A549 treated with DMSO at 1 μM for 4 hours (cell line): ENCODE results near the gene MFSD2B. TPM values are rescaled to one million over a fixed set of nuclear protein-coding genes. Genes with fewer than 3 reads are reported as not detected.

ENCODE experiments used
- total RNA-seq: library from RNA; stranded (reverse); fragments of 200-300 nt; extraction: Qiagen RNA extraction; gene quantifications from 5 replicates; pipeline ENCODE4 v1.2.3, GENCODE V29; 2022; ENCODE audit warnings: low read depth

Gene MFSD2B, protein sequence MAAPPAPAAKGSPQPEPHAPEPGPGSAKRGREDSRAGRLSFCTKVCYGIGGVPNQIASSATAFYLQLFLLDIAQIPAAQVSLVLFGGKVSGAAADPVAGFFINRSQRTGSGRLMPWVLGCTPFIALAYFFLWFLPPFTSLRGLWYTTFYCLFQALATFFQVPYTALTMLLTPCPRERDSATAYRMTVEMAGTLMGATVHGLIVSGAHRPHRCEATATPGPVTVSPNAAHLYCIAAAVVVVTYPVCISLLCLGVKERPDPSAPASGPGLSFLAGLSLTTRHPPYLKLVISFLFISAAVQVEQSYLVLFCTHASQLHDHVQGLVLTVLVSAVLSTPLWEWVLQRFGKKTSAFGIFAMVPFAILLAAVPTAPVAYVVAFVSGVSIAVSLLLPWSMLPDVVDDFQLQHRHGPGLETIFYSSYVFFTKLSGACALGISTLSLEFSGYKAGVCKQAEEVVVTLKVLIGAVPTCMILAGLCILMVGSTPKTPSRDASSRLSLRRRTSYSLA
- 0.15 to 0.31 TPM (median 0.17 TPM) in 5 replicates for total RNA-seq

DNA sequence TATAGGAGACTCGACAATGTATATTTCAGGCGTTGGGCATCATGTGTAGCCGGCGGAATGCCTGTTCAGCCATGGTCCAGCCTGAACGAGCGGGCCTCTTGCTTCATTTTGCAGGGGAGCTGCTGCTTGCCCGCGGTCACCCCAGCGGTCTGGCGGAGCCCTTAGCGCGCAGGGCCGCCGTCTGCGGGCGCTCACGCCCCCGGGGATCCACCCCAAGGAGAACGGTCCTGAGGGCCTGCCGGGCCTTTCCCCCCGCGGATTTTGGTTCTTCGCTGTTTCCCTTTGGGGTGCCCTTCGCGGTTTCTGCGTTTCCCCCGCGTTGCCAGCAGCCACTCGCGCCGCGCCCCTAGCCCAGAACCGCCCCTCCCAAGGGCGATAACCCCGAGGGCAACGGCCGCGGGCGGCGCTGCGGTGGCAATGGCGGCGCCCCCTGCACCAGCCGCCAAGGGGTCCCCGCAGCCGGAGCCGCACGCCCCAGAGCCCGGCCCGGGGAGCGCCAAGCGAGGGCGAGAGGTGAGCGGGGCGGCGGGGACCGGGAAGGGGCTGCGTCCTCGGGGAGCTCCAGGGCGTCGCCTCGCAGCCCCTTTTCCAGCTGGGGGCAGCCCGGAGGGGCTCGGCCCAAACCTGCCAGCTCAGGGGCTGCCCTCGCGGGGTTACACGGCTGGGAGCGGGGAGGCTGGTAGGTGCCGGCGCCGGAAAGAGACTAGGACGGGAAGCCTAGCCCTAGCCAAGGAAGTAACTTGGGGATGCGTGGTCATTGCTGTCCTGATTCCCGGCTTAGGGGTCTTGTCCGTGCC is at the start of gene MFSD2B:
MFSD2B (plus strand) TSS at position 406 of the 797 bp plus-strand sequence; CDS start at position 418, 12 bp downstream.

DNA sequence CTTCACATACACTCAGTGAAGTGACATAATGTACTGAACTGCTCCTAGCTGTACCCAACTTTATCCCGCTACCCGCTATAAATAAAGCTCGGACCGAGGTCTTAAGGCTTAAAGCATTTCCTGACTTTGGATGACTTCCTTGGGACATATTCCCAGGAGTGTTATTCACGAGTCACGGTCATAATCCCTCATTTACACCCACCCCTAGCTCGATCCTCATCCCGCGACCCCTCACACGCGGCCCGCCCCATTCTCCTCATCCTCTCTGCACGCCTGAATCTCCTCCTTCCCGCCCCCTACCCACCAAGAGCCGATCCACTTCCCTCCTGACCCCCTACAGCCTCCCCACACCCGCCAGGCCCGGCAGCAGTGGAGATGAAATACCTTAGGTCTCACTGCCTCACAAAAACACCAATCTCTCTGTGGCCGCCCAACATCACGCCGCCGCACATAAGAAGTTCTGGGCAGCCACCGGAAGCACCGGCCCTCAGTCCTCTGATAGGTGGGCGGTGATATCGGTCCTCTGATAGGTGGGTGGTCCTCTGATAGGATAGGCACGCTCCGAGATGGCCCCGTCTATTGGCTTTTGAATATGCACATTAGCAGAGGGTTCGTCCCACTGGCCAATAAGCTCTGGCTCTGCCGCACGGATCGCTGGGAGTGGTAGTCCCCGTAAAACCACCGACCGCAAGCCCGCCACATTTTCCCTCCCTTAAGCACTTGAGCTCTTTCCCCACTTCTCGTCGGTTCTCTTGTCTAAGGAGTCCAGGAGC is 37.2 kb downstream of the MFSD2B start, which contains the start of gene WDCP:
WDCP (minus strand) TSS at position 462 of the 773 bp plus-strand sequence. CDS start 7,897 bp downstream, outside the sequence.

DNA sequence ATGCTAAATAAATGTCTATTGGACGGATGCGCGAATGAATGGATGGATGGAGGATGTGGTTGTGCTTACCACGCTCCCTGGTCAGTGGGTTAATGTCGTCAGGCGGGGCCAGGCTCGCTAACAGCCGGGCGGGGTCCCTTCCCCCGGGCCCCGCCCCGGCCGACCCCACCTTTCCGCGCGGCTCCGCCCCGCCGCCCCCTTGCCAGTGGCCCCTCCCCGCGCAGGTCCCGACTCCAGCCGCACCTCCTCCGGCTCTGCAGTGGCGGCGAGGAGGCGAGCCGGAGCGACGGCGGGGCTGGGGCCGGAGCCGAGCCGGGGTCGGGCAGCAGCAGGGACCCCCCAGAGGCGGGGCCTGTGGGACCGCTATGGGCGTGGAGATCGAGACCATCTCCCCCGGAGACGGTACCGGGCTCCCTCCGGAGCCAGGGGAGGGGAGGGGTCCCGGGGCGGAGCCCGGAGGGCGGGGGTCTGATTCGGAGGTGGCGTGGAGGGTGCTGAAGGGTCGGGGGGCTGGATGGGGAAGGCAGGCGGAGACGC is 39.7 kb downstream of the MFSD2B start, which contains the start of gene FKBP1B:
FKBP1B (plus strand) TSS at position 257 of the 537 bp plus-strand sequence; CDS start at position 366, 109 bp downstream.

Other genes with a start within 250 kb of the MFSD2B start
- gene ATAD2B, start 83.0 kb upstream of the MFSD2B start, total RNA-seq = 6.6 to 8.4 TPM (median 7.3 TPM) in 5 replicates
- gene UBXN2A, start 69.6 kb upstream of the MFSD2B start, total RNA-seq = 15.9 to 24.6 TPM (median 21.5 TPM) in 5 replicates
- gene WDCP, start 37.3 kb downstream of the MFSD2B start, total RNA-seq = 12.0 to 15.5 TPM (median 14.6 TPM) in 5 replicates
- gene FKBP1B, start 39.7 kb downstream of the MFSD2B start, total RNA-seq = 8.8 to 9.6 TPM (median 9.4 TPM) in 5 replicates
- gene SF3B6, start 66.2 kb downstream of the MFSD2B start, total RNA-seq = 167 to 203 TPM (median 180 TPM) in 5 replicates
- gene TP53I3, start 74.7 kb downstream of the MFSD2B start, total RNA-seq = 170 to 198 TPM (median 189 TPM) in 5 replicates
- gene PFN4, start 113.2 kb downstream of the MFSD2B start, total RNA-seq = 1.1 to 1.5 TPM (median 1.2 TPM) in 5 replicates
- gene FAM228B, start 113.4 kb downstream of the MFSD2B start, total RNA-seq = 1.0 to 2.1 TPM (median 2.0 TPM) in 5 replicates
- gene FAM228A, start 165.0 kb downstream of the MFSD2B start, total RNA-seq = not detected in 5 replicates